ENCODE results near the gene GUCY1A2.

GUCY1A2 gene

GRCh38 chr11:106998916-106999188 lies 19.4 kb downstream of the GUCY1A2 start:
- DNase-seq (ENCODE audit: low read depth): no peak

- DNase-seq (ENCODE audit: low read depth): no peak
Measured at GRCh38 chr11:106998116-106998915, 20.0 kb downstream of the GUCY1A2 start.

DNA sequence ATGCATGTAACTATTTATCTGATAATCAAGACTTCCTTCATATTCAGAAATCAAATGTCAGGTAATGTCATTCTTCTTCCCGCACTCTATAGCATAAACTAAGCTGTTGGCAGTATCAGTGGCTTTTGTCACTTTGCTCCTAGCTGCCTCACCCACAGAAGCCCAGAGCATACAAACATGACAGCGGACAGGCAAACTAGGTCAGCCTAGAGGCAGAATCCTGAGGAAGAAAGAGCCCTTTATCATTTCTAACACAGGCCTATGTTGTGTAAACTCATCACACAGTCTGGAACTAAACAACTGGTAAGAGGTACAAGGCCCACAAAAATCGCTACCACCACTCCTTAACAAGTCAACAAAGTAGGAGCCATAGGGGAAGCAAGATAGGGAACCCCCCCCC lies 21.0 kb downstream of the GUCY1A2 start:
- no peak for DNase-seq (ENCODE audit: low read depth)

GRCh38 chr11:106996691-106997090 lies 21.6 kb downstream of the GUCY1A2 start:
- no peak for DNase-seq (ENCODE audit: low read depth)

DNA sequence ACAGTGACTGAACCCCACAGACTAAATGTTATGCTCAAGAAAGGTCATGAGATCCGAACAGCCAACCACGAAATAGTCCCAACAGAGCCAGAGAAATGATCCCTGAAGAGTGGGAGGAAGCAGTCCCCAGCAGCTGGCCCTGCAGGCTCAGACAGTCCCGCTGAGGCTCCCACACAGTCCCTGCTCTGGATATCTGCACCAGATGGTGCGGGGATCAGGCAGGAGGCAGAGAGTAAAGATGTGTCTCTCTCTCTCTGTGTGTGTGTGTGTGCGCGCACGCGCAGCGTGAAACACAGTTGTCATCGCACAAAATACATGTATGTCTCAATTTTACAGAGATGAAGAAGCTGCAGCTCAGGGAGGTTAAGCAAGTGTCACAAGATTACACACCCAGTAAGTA lies 27.9 kb downstream of the GUCY1A2 start:
- DNase-seq (ENCODE audit: low read depth): no peak

GRCh38 chr11:106989078-106989455 lies 29.2 kb downstream of the GUCY1A2 start:
- no peak for DNase-seq (ENCODE audit: low read depth)

GRCh38 chr11:106988151-106989077 lies 29.9 kb downstream of the GUCY1A2 start:
- DNase-seq (ENCODE audit: low read depth): no peak

- DNase-seq (ENCODE audit: low read depth): no peak
Measured at GRCh38 chr11:106986673-106987072, 31.6 kb downstream of the GUCY1A2 start.

GRCh38 chr11:106986261-106986660 lies 32.0 kb downstream of the GUCY1A2 start:
- DNase-seq (ENCODE audit: low read depth): no peak

GRCh38 chr11:106983991-106984390 lies 34.3 kb downstream of the GUCY1A2 start:
- no peak for DNase-seq (ENCODE audit: low read depth)

- no peak for DNase-seq (ENCODE audit: low read depth)
Measured at GRCh38 chr11:106983261-106983660, 35.0 kb downstream of the GUCY1A2 start.

- DNase-seq (ENCODE audit: low read depth): no peak
Measured at GRCh38 chr11:106974831-106975230, 43.4 kb downstream of the GUCY1A2 start.

GRCh38 chr11:106971864-106972263 lies 46.4 kb downstream of the GUCY1A2 start:
- no peak for DNase-seq (ENCODE audit: low read depth)

DNA sequence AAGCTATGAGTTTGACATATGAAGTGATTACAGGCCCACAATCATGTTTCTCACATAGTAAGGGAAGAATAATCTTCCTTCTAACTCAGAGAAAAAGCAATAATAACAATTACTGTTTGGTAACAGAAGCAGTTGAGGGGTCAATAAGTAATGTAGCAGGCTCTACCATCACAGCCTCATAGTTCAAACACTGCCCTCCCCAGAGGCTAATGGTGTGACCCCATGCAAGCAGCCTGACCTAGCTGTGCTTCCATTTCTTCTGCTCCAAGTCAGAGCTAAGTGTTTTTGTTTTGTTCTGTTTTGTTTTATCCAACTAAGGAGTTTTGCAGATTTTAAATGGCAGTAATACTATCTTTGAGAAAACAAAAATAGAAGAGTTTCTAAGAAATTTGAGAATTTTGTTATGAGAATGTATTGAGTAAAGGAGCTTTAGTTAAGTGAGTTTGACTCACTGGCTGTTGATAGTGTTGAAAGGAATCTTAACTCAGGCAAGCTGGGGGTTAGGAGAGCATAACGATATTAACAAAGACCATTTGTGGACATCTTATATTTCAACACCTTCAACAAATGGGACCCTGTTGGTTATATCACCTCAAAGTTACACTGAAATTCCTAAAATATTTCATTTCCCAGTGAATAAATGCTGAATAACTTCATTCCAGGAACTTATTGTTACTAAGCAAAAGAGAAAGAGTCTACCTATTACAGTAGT lies 48.5 kb downstream of the GUCY1A2 start:
- DNase-seq (ENCODE audit: low read depth): no peak

- DNase-seq (ENCODE audit: low read depth): no peak
Measured at GRCh38 chr11:106962995-106963394, 55.3 kb downstream of the GUCY1A2 start.

DNA sequence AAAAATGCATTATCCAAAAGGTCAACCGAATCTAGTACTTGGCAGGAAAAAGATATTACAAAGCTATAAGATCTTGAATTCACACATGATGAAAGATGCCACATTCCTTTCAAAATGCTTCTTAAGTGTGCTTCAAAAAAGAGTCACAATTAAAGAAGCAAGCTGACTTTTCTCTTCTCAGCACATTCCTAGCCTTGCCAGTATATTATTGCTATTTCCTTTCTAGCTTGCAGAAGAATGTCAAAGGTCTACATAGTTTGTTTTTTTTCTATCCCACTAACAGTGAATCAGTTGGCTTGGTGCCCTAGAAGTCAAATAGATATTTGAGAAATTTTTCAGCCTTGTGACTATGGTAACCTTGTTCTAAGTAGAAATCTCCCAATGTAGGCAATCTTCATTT lies 56.8 kb downstream of the GUCY1A2 start:
- no peak for DNase-seq (ENCODE audit: low read depth)

- no peak for DNase-seq (ENCODE audit: low read depth)
Measured at GRCh38 chr11:106961048-106961447, 57.2 kb downstream of the GUCY1A2 start.

DNA sequence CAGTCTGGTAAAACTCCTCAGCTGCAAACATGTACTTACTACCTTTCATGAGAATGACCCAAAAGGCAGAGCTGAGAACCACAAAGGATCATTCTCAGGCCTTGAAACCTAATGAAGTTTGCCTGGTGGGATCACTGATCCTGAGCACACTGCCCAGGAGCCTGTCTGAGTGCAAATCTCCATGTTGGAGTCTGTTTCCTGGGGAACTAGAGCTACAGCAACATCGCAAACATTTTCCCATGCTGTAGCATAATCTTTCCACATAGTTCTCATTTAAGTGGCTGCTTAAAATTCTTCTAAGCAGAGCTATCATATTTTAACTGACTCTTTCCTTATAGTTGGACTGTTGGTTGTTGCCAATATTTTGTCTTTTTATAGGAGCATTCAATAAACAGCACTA lies 58.5 kb downstream of the GUCY1A2 start:
- DNase-seq (ENCODE audit: low read depth): no peak

DNA sequence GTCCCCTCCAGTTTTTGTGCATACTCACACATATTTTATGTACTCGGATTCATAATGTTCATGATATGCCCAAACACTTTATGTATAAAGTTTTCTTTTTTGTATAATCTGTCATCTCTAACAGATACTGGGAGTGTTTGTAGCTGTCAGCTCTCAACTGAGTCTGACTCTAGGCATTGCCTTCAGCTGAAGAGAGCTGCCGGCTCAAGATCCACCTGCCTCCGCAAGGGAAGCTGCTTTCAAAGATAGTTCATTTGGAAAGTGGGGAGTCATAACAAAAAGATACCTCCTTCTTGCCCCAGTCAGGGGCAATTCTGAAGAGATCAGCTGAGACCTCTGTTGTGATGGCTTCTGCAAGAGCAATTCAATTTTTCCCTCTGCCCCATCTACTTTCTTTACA lies 58.9 kb downstream of the GUCY1A2 start:
- no peak for DNase-seq (ENCODE audit: low read depth)

DNA sequence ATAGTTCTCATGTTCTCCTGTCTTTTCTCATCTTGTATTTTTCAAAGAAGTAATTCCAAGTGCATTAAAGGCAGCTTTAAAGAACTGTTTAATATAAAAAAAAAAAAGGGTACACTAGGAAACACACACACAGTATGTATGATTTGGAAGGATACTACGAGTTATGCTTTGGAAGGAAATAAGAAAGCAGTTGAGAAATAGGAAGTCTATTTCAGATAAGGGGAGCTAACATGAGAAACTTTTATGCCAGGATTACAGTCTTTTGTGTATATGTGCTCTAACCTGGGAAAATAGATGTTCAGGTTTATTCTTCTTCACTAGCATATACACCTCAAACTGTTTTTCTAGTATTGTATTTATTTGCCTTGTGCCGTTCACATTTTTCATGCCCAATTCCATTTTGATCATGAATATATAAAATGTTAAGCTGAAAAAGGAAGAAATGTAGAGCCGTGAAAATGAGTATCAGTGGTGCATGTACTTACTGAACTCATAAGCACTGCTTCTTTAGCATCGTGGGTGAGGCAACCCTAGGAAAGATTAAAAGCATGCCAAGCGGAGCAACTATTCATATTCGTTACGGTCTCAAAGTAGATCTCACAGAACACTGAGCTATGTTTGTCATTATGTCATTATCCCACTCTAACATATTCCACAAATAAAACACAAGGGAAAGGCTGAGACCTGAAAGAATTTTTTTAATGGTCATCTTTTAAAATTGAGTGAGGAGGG lies 59.6 kb downstream of the GUCY1A2 start:
- no peak for DNase-seq (ENCODE audit: low read depth)

DNA sequence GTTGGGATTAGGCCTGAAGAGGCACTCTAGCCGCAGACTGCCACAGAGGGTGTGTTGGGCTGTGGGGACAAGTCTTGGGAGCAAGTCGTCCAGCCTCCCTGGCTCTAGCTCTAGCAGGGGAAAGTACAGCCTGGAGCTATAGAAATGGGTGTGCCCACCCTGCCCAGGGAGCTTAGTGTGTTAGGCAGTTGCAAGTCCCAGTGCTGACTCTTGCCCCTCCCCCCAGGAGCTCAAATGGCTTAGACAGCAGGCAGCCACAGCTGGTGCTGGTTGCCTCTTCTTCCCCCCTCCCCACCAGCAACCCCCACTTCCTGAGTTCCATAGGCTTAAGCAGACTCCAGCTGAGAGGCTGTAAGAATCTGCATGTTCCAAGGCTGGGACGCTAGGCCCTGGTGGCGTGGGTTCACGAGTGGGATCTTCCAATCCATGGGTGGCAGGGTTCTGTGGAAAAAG lies 61.2 kb downstream of the GUCY1A2 start:
- DNase-seq (ENCODE audit: low read depth): no peak

- no peak for DNase-seq (ENCODE audit: low read depth)
Measured at GRCh38 chr11:106950067-106950491, 68.2 kb downstream of the GUCY1A2 start.

Data from stimulated activated CD8-positive, alpha-beta memory T cell treated with anti-CD3 and anti-CD28 coated beads, Interleukin-12 subunit alpha, Interleukin-12 subunit beta, amount 100 ng/mL, for 1 hour (primary cell).